ENCODE data around the gene NSD2. TPM values are rescaled to one million over a fixed set of nuclear protein-coding genes. Genes with fewer than 3 reads are reported as not detected.

Gene NSD2
- total RNA-seq, 6 experiments from 2014 or later = 11.4 to 19.4 (median 14.0) TPM

DNA sequence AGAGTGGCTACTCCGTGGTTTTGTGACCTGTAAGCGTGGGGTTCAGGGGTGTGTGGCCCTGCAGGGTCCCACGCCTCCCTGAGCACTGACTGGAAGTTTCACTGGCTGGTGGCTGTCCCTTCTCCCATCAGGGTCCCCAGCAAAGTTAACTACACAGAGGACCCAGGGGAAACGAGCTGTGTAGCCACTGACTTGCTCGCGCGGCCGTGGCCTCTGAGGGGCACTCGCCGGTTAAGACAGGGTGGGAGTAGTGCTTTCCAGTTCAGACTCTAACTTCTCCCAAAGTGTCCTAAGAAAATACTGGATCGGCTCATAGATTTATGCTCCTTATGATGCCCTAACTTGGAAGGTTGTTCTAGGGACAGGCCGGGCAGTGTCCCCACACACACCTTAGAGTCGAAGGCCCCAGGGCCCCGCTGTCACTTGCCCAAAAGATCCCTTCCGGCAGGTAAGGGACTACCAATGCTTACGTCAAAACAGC lies 109.4 kb downstream of the NSD2 start:
- peak in 1 of 3 donors; percentile 30 for DNase-seq
- peaks cover 0 to 67% (median 17%) of the 10 kb centered on the region in 4 donors for H3K36me3 ChIP-seq
- WGBS (ENCODE audit: insufficient coverage, low coverage, low lambda C conversion rate, missing lambda C conversion rate) = 88% methylated on average over 5 of the region's 16 CpGs

GRCh38 chr4:1981251-1982058 lies 110.3 kb downstream of the NSD2 start:
- peak in 1 of 3 donors; percentile 44 for DNase-seq
- Histone ChIP-seq H3K36me3 (peaks cover 0 to 72% (median 15%) of the 10 kb centered on the region in 4 donors), H3K9me3 (no peaks in the 10 kb centered on the region), H3K27ac (no peak overlapping the region), H3K27me3 (no peaks in the 10 kb centered on the region), H3K4me1 (no peaks in the 10 kb centered on the region), H3K4me3 (no peak overlapping the region)
- WGBS (ENCODE audit: insufficient coverage, low coverage, low lambda C conversion rate, missing lambda C conversion rate) = 84% methylated on average over 15 of the region's 22 CpGs
- intact Hi-C loops (cut with DNase I) = no loop called here
- TF ChIP-seq POLR2A (IDR thresholded peaks at IDR 0.05) = no peak
- TF ChIP-seq CTCF (IDR thresholded peaks at IDR 0.05) = no peak
- ATAC-seq = no peak

More for the DNA sequence above, 109.4 kb downstream of the NSD2 start:
- H3K27ac ChIP-seq = no peak overlapping the region
- TF ChIP-seq CTCF (IDR thresholded peaks at IDR 0.05) (no peak), POLR2A (IDR thresholded peaks at IDR 0.05) (no peak)
- no peaks in the 10 kb centered on the region for H3K4me1 ChIP-seq
- H3K27me3 ChIP-seq = no peaks in the 10 kb centered on the region
- intact Hi-C loops (cut with DNase I) = no loop called here
- no peak for ATAC-seq
- no peak overlapping the region for H3K4me3 ChIP-seq
- H3K9me3 ChIP-seq = no peaks in the 10 kb centered on the region

DNA sequence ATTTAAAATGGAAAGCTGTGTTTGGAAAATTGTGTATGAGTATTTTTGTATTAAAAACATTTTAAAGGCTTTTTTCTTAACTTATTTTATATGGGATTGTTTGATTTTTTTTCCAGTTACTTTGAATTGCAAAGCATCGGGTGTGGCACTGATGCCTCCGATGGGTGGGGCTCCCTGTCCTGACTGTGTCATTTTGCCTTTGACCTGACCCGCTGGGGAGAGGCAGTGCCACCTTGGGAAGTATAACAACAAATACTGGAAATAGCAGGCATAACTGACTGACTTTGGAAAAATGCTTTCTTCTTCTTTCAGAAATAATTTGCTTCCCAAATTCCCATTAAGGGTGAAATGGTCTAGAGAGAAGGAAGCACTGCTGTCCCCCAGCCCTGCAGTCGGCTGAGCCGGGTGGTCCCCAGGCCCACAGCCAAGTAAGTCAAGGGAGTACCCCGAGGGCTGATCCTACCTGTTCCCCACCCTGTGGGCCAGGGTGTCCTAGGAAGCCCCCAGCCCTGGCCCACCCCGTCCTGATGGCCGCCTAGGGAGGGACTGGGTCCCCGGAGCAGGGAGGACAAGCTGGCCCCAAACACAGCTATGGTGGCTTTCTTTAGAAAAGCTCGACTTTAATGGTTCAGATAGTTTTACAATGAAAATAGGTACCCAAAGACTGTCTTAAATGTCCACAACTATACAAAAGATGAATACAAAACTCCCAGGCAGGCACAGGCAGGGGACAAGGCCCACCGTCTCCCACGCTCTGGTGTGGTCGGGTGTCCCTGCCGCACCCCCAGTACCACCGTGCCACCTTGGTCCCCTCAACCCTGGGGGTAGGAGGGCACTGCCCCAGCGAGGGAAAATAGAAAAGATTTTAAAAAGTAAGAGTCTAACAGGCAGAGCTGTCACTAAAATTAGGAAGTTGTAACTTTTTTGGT lies 111.2 kb downstream of the NSD2 start:
- ATAC-seq = no peak

More for the DNA sequence above, 111.2 kb downstream of the NSD2 start:
- TF ChIP-seq POLR2A (IDR thresholded peaks at IDR 0.05) = no peak
- TF ChIP-seq CTCF (IDR thresholded peaks at IDR 0.05) = no peak
- peak in 1 of 3 donors; percentile 37 for DNase-seq
- 75% methylated on average over 6 of the region's 16 CpGs for WGBS (ENCODE audit: insufficient coverage, low coverage, low lambda C conversion rate, missing lambda C conversion rate)
- intact Hi-C loops (cut with DNase I) = no loop called here
- H3K4me1 ChIP-seq = no peaks in the 10 kb centered on the region
- H3K27ac ChIP-seq = no peak overlapping the region
- H3K36me3 ChIP-seq = peaks cover 0 to 67% (median 16%) of the 10 kb centered on the region in 4 donors
- H3K27me3 ChIP-seq = no peaks in the 10 kb centered on the region
- H3K4me3 ChIP-seq = no peak overlapping the region
- H3K9me3 ChIP-seq = no peaks in the 10 kb centered on the region

Measured in right lobe of liver (tissue), 6 donors.